Stomach smooth muscle (tissue), 2 donors: ENCODE measurements around the gene DARS1.

Experiments
- H3K27ac ChIP-seq: one replicate; pipeline ENCODE4 v1.7.0; 2013; ENCODE audit warnings: mild to moderate bottlenecking, low read length, inconsistent platforms
- H3K27me3 ChIP-seq, 2 donors: one replicate each; pipeline ENCODE4 v1.7.0; 2013; ENCODE audit warnings: low read length in 2 of 2; ENCODE audit not compliant: insufficient read depth in 2 of 2, control insufficient read depth in 1 of 2
- H3K36me3 ChIP-seq, 2 donors: one replicate each; pipeline ENCODE4 v1.7.0; 2013; ENCODE audit warnings: low read length in 2 of 2; ENCODE audit not compliant: control insufficient read depth in 2 of 2, insufficient read depth in 2 of 2
- H3K4me1 ChIP-seq: one replicate; pipeline ENCODE4 v1.7.0; 2013; ENCODE audit warnings: low read length; ENCODE audit not compliant: control insufficient read depth, insufficient read depth
- H3K4me3 ChIP-seq, 2 donors: one replicate each; pipeline ENCODE4 v1.7.0; 2013; ENCODE audit warnings: low read length in 2 of 2
- H3K9ac ChIP-seq, 2 donors: one replicate each; pipeline ENCODE4 v1.7.0; 2013; ENCODE audit warnings: low read length in 2 of 2, mild to moderate bottlenecking in 1 of 2
- H3K9me3 ChIP-seq, 2 donors: one replicate each; pipeline ENCODE4 v1.7.0; 2013; ENCODE audit warnings: low read length in 2 of 2; ENCODE audit not compliant: control insufficient read depth in 2 of 2
- donor health status: healthy.
- donor health status: Pancreatic carcinoma.

The DARS1 gene

GRCh38 chr2:135945526-135945925 is 39.9 kb downstream of the DARS1 start:
- Histone ChIP-seq H3K9me3 (no peaks in the 10 kb centered on the region), H3K4me3 (no peak overlapping the region), H3K9ac (no peak overlapping the region), H3K27me3 (no peaks in the 10 kb centered on the region), H3K27ac (no peak overlapping the region), H3K4me1 (no peaks in the 10 kb centered on the region), H3K36me3 (peaks cover 4 to 5% of the 10 kb centered on the region in 2 donors)

- H3K27me3 ChIP-seq: no peaks in the 10 kb centered on the region
- no peaks in the 10 kb centered on the region for H3K9me3 ChIP-seq
- H3K27ac ChIP-seq: no peak overlapping the region
- H3K4me3 ChIP-seq: no peak overlapping the region
- H3K9ac ChIP-seq: no peak overlapping the region
- no peaks in the 10 kb centered on the region for H3K4me1 ChIP-seq
- peaks cover 4 to 5% of the 10 kb centered on the region in 2 donors for H3K36me3 ChIP-seq
These were observed 40.8 kb downstream of the DARS1 start for GRCh38 chr2:135944625-135945024.

DNA sequence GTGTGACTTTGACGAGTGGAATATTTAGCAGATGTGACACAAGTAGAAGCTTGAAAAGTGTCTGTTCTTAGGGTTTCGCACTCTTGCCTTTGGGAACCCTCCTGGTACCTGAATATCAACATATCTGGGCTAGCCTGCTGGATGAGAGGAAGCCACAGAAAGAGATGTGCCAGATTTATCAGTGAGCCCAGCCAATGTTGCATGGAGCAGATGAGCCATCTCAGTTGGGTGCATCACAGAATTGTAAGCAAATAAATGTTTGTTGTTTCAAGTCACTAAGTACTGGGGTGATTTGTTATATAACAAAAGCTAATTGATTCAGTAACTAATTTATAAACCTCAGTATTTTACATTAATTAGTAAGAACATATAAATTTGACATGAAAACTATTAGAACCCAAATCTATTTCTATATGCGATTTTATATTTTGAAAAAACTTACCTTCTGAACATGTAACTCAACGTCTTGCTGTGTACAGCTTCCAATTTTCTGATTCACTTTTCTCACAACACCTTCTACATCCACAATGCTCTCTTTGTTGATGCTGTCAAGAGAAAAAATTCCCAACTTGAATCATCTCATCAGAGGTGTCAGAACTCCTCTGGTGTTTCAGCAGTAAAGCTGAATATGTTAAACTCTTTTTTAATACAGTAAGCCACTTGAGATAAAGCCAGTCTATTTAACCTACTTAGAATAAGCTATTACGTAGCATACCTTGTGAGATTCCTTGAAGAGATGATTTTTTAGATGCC is 42.3 kb downstream of the DARS1 start:
- no peak overlapping the region for H3K4me3 ChIP-seq
- H3K27me3 ChIP-seq: no peaks in the 10 kb centered on the region
- H3K27ac ChIP-seq: no peak overlapping the region
- peaks cover 4 to 5% of the 10 kb centered on the region in 2 donors for H3K36me3 ChIP-seq
- H3K9me3 ChIP-seq: no peaks in the 10 kb centered on the region
- H3K9ac ChIP-seq: no peak overlapping the region
- no peaks in the 10 kb centered on the region for H3K4me1 ChIP-seq

DNA sequence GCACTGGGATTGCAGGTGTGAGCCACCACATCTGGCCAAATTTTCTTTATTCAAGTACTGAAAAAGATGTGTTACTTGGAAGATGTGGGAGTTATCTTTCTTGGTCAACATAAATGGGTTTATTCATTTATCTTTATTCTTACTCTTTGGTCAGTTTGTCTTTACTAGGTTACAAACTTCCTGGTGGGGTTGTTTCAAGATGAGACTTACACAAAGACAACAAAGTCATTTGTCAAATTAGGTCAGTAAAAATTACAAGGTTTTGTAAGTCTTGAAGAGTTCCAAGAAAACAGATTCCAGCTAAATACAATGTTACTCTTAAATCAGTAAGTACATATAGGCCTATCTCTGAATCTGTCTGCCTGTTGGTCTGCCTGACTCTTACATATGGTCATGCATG is 48.9 kb downstream of the DARS1 start:
- Histone ChIP-seq H3K36me3 (peaks cover 0 to 5% of the 10 kb centered on the region in 2 donors), H3K4me3 (no peak overlapping the region), H3K4me1 (no peaks in the 10 kb centered on the region), H3K27me3 (no peaks in the 10 kb centered on the region), H3K27ac (no peak overlapping the region), H3K9ac (no peak overlapping the region), H3K9me3 (no peaks in the 10 kb centered on the region)

GRCh38 chr2:135935914-135936313 is 49.5 kb downstream of the DARS1 start:
- Histone ChIP-seq H3K27me3 (no peaks in the 10 kb centered on the region), H3K27ac (no peak overlapping the region), H3K36me3 (peaks cover 0 to 7% of the 10 kb centered on the region in 2 donors), H3K9me3 (no peaks in the 10 kb centered on the region), H3K4me3 (no peak overlapping the region), H3K9ac (no peak overlapping the region), H3K4me1 (no peaks in the 10 kb centered on the region)

GRCh38 chr2:135931776-135932443 is 53.5 kb downstream of the DARS1 start:
- H3K4me1 ChIP-seq: no peaks in the 10 kb centered on the region
- H3K27ac ChIP-seq: no peak overlapping the region
- H3K27me3 ChIP-seq: no peaks in the 10 kb centered on the region
- H3K4me3 ChIP-seq: no peak overlapping the region
- H3K9ac ChIP-seq: no peak overlapping the region
- H3K9me3 ChIP-seq: no peaks in the 10 kb centered on the region
- H3K36me3 ChIP-seq: peaks cover 3 to 12% of the 10 kb centered on the region in 2 donors

DNA sequence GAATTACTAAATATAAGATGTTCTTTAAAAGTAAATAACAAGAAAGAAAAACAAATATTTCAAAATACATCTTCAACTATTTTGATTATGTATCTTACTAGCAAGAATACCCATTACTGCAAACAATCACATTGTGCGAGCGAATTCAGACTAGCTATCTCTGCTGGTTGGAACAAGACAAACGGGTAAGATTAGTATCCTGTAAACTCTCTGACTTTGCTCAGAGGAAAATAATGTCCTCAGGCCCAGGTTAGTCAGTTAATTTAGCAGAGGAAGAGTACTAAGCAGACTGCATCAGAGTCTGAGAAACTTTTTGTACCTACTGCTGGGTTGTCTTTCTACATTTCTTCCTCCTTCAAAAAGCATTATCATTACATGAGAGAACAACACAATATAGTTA is 58.8 kb downstream of the DARS1 start:
- no peaks in the 10 kb centered on the region for H3K4me1 ChIP-seq
- H3K27me3 ChIP-seq: no peaks in the 10 kb centered on the region
- H3K36me3 ChIP-seq: peaks cover 7 to 8% of the 10 kb centered on the region in 2 donors
- no peak overlapping the region for H3K4me3 ChIP-seq
- H3K9ac ChIP-seq: no peak overlapping the region
- no peaks in the 10 kb centered on the region for H3K9me3 ChIP-seq
- H3K27ac ChIP-seq: no peak overlapping the region

DNA sequence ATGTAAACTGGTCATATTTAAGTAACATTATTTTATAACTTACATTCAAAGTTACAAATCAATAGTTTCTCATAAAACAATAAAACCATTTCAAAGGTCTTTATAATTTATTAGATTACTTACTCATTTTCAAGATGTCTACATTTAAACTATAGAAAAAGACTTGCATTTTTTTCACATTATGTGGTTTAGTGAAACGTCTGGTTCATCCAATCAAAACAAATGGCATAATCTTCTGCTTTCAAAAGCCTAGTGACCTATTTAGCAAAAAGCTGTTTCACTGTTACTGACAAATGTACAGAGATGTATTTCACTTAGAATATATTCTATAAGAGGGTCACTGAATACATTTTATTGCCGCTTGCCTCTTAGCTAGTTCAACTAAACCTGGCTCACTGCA is 59.9 kb downstream of the DARS1 start:
- Histone ChIP-seq H3K4me3 (no peak overlapping the region), H3K4me1 (no peaks in the 10 kb centered on the region), H3K9ac (no peak overlapping the region), H3K36me3 (peaks cover 4 to 8% of the 10 kb centered on the region in 2 donors), H3K9me3 (no peaks in the 10 kb centered on the region), H3K27ac (no peak overlapping the region), H3K27me3 (no peaks in the 10 kb centered on the region)

- H3K36me3 ChIP-seq: peaks cover 3 to 5% of the 10 kb centered on the region in 2 donors
- H3K9me3 ChIP-seq: no peaks in the 10 kb centered on the region
- H3K27me3 ChIP-seq: no peaks in the 10 kb centered on the region
- no peak overlapping the region for H3K27ac ChIP-seq
- no peak overlapping the region for H3K4me3 ChIP-seq
- H3K4me1 ChIP-seq: no peaks in the 10 kb centered on the region
- H3K9ac ChIP-seq: no peak overlapping the region
These were observed 69.2 kb downstream of the DARS1 start for GRCh38 chr2:135916207-135916606.

GRCh38 chr2:135914485-135914884 is 70.9 kb downstream of the DARS1 start:
- Histone ChIP-seq H3K4me3 (no peak overlapping the region), H3K9ac (no peak overlapping the region), H3K4me1 (no peaks in the 10 kb centered on the region), H3K36me3 (peaks cover 1 to 2% of the 10 kb centered on the region in 2 donors), H3K27me3 (no peaks in the 10 kb centered on the region), H3K27ac (no peak overlapping the region), H3K9me3 (no peaks in the 10 kb centered on the region)
